Keratinocyte (primary cell): ENCODE measurements around the gene LMNTD2. TPM values are rescaled to one million over a fixed set of nuclear protein-coding genes. Genes with fewer than 3 reads are reported as not detected.

Experiments used
- DNase-seq: peaks from one replicate; pipeline ENCODE4 v3.0.0-alpha.2; 2011; ENCODE audit warnings: low read depth, missing footprints, low spot score
- FAIRE-seq: peaks from 2 replicates; lab custom pipeline; 2011; peaks lifted over from hg19 to GRCh38; lab: Jason Lieb, UNC
- H2AFZ ChIP-seq: 2 replicates; pipeline ENCODE4 v1.6.0; 2012; ENCODE audit warnings: low read length, control low read depth, inconsistent platforms; ENCODE audit not compliant: control insufficient read depth
- H3K27ac ChIP-seq: 2 replicates; pipeline ENCODE4 v1.5.1; 2011; ENCODE audit warnings: low read length; ENCODE audit not compliant: control insufficient read depth, insufficient read depth
- H3K27me3 ChIP-seq: 3 replicates; pipeline ENCODE4 v1.6.0; 2011; ENCODE audit warnings: low read length; ENCODE audit not compliant: control insufficient read depth, insufficient read depth; ENCODE audit errors: extremely low read depth
- H3K36me3 ChIP-seq, 2 experiments: 2 replicates in 1 of 2; 3 replicates in 1 of 2; pipeline ENCODE4 v1.5.1; 2011; ENCODE audit warnings: low read length in 2 of 2, mild to moderate bottlenecking in 1 of 2; ENCODE audit not compliant: control insufficient read depth in 2 of 2, insufficient read depth in 2 of 2; ENCODE audit errors: extremely low read depth in 1 of 2
- H3K4me1 ChIP-seq: 3 replicates; pipeline ENCODE4 v1.5.1; 2011; ENCODE audit warnings: low read length; ENCODE audit not compliant: control insufficient read depth, insufficient read depth; ENCODE audit errors: extremely low read depth
- H3K4me2 ChIP-seq: 3 replicates; pipeline ENCODE4 v1.6.0; 2011; ENCODE audit warnings: low read depth, low read length; ENCODE audit not compliant: control insufficient read depth, insufficient read depth; ENCODE audit errors: extremely low read depth
- H3K4me3 ChIP-seq, 3 experiments: fragments of 200-600 bp in 1 of 3; sonication (generic) in 1 of 3; 2 replicates in 2 of 3; 3 replicates in 1 of 3; pipeline ENCODE4 v1.5.1; 2011 to 2016; ENCODE audit warnings: low read length in 3 of 3, mild to moderate bottlenecking in 3 of 3, control low read depth in 2 of 3, inconsistent platforms in 1 of 3, low read depth in 1 of 3, mixed read lengths in 1 of 3, mixed run types in 1 of 3, moderate library complexity in 1 of 3; ENCODE audit not compliant: control insufficient read depth in 2 of 3, insufficient read depth in 2 of 3; ENCODE audit errors: extremely low read depth in 1 of 3
- H3K79me2 ChIP-seq: 2 replicates; pipeline ENCODE4 v1.6.0; 2012; ENCODE audit warnings: low read length; ENCODE audit not compliant: control insufficient read depth, insufficient read depth
- H3K9ac ChIP-seq: 3 replicates; pipeline ENCODE4 v1.6.0; 2011; ENCODE audit warnings: low read length; ENCODE audit not compliant: control insufficient read depth, insufficient read depth; ENCODE audit errors: extremely low read depth
- H3K9me1 ChIP-seq: 3 replicates; pipeline ENCODE4 v1.6.0; 2011; ENCODE audit warnings: low read length; ENCODE audit not compliant: control insufficient read depth, insufficient read depth; ENCODE audit errors: extremely low read depth
- H3K9me3 ChIP-seq: 2 replicates; pipeline ENCODE4 v1.5.1; 2012; ENCODE audit warnings: low read depth, low read length; ENCODE audit not compliant: control insufficient read depth
- H4K20me1 ChIP-seq: 3 replicates; pipeline ENCODE4 v1.6.0; 2011; ENCODE audit warnings: low read length; ENCODE audit not compliant: control insufficient read depth, insufficient read depth; ENCODE audit errors: extremely low read depth
- CTCF ChIP-seq, 3 experiments: IDR thresholded peaks in 1 of 3; conservative IDR thresholded peaks in 1 of 3; optimal IDR thresholded peaks in 1 of 3; 2 replicates in 2 of 3; 3 replicates in 1 of 3; pipeline versions ENCODE3 to v1.5.1; 2011; ENCODE audit warnings: low read length in 3 of 3, mild to moderate bottlenecking in 3 of 3, moderate library complexity in 2 of 3, control low read depth in 1 of 3, inconsistent platforms in 1 of 3; ENCODE audit not compliant: insufficient read depth in 2 of 3; ENCODE audit errors: extremely low read depth in 1 of 3
- EZH2 ChIP-seq: IDR thresholded peaks from one replicate; pipeline ENCODE4 v1.6.1; 2012; ENCODE audit warnings: inconsistent platforms, mild to moderate bottlenecking, low read length, moderate library complexity
- dilution Hi-C: fragments of 300-500 bp; cut with MboI; formaldehyde crosslinking; loops from one replicate; pipeline ENCODE4 v1.7.0; 2020; ENCODE audit warnings: low sequenced_read_pairs; ENCODE audit not compliant: extremely low pct_ligation_motif_present
- polyA plus RNA-seq, 5 experiments: library from polyadenylated mRNA; depleted of rRNA in 3 of 5; stranded (reverse) in 3 of 5; stranded (forward) in 1 of 5; unstranded in 1 of 5; fragments of >200 nt; gene quantifications; 1 replicate in 1 of 5; 2 replicates in 3 of 5; 3 replicates in 1 of 5; pipeline versions ENCODE4 v1.2.1 to v1.2.3, GENCODE V29; 2011 to 2012; ENCODE audit warnings: missing spikeins in 2 of 5, low read depth in 1 of 5, low replicate concordance in 1 of 5

The LMNTD2 gene
- polyA plus RNA-seq, 1 donor (not counting 4 experiments of a cell fraction or from before 2014, with no cell fraction given), result 1.2 TPM

GRCh38 chr11:554428-555226, 5.9 kb downstream of the LMNTD2 start:
- Histone ChIP-seq H3K4me2 (peak overlapping the region; percentile 45), H3K9me3 (no peaks in the 10 kb centered on the region), H3K9me1 (no peaks in the 10 kb centered on the region), H3K9ac (no peak overlapping the region), H3K79me2 (no peaks in the 10 kb centered on the region), H3K4me3 (peak overlapping the region in 1 of 3 experiments; percentile 35), H4K20me1 (no peaks in the 10 kb centered on the region), H3K36me3 (no peaks in the 10 kb centered on the region), H3K27ac (no peak overlapping the region), H3K4me1 (peaks cover 2% of the 10 kb centered on the region), H2AFZ (no peak overlapping the region), H3K27me3 (peaks cover 31% of the 10 kb centered on the region)
- DNase-seq (no peak), FAIRE-seq (no peak)
- dilution Hi-C loops, result no loop called here
- TF ChIP-seq EZH2 (no peak), CTCF (optimal IDR thresholded peaks at IDR 0.05 in 1 of 3, IDR thresholded peaks at IDR 0.05 in 1 of 3, conservative IDR thresholded peaks at IDR 0.05 in 1 of 3; ENCODE audit: extremely low read depth in 1 of 3, insufficient read depth in 2 of 3, low read length in 3 of 3) (peak; percentile 15 to 91 (median 64))

- Histone ChIP-seq H3K4me2 (no peak overlapping the region), H3K36me3 (no peaks in the 10 kb centered on the region), H3K4me1 (no peaks in the 10 kb centered on the region), H4K20me1 (no peaks in the 10 kb centered on the region), H3K9ac (no peak overlapping the region), H3K9me3 (no peaks in the 10 kb centered on the region), H2AFZ (no peak overlapping the region), H3K9me1 (no peaks in the 10 kb centered on the region), H3K4me3 (no peak overlapping the region), H3K27me3 (peaks cover 31% of the 10 kb centered on the region), H3K79me2 (no peaks in the 10 kb centered on the region), H3K27ac (no peak overlapping the region)
- TF ChIP-seq CTCF (optimal IDR thresholded peaks at IDR 0.05 in 1 of 3, IDR thresholded peaks at IDR 0.05 in 1 of 3, conservative IDR thresholded peaks at IDR 0.05 in 1 of 3; ENCODE audit: extremely low read depth in 1 of 3, insufficient read depth in 2 of 3, low read length in 3 of 3) (no peak), EZH2 (no peak)
- DNase-seq, result no peak
- dilution Hi-C loops, result no loop called here
- FAIRE-seq, result no peak
Measured at GRCh38 chr11:553988-554340, 6.6 kb downstream of the LMNTD2 start.
